Left ventricle myocardium inferior (tissue), 1 donor: ENCODE data around the gene OR11G2. TPM values are rescaled to one million over a fixed set of nuclear protein-coding genes. Genes with fewer than 3 reads are reported as not detected.
"Not testable (repeated sequence)": the region's sequence is repeated elsewhere in the genome, so short reads cannot be mapped to it uniquely, and the experiment has no call there.

Experiments
- DNase-seq: peaks from one replicate; pipeline ENCODE4 v3.0.0-alpha.2; 2020
- H3K27ac ChIP-seq: fragments of 200-600 bp; replicated peaks from 2 replicates; pipeline ENCODE4 v1.8.0; 2021
- H3K27me3 ChIP-seq: fragments of 200-600 bp; 2 replicates; pipeline ENCODE4 v1.8.0; 2021; ENCODE audit warnings: low read depth
- H3K36me3 ChIP-seq: fragments of 200-600 bp; 2 replicates; pipeline ENCODE4 v1.8.0; 2021
- H3K4me1 ChIP-seq: fragments of 200-600 bp; 2 replicates; pipeline ENCODE4 v1.8.0; 2021
- H3K4me3 ChIP-seq: fragments of 200-600 bp; 2 replicates; pipeline ENCODE4 v1.8.0; 2021; ENCODE audit warnings: mild to moderate bottlenecking, moderate library complexity
- H3K9me3 ChIP-seq: fragments of 200-600 bp; replicated peaks from 2 replicates; pipeline ENCODE4 v1.8.0; 2021
- intact Hi-C: fragments of 100-400 bp; cut with micrococcal nuclease; formaldehyde crosslinking; loops from one replicate; pipeline ENCODE4 v1.11.0; 2022
- total RNA-seq: library from RNA; stranded (reverse); fragmentation: NEBNext Ultra II Directional; extraction: Animal tissue kit (Norgen Biotek cat#: 25700); gene quantifications from one replicate; pipeline ENCODE4 v1.2.1, GENCODE V29; 2021
- TF ChIP-seq, protein P1 (sequence below): fragments of 200-600 bp; IDR thresholded peaks from 2 replicates; pipeline ENCODE4 v1.8.0; 2021; ENCODE audit warnings: antibody characterized with exemption, mild to moderate bottlenecking, borderline replicate concordance
- donor health status: DM: no; HTN: yes; CAD: no; lungs with severe emphysema.

Gene OR11G2
- total RNA-seq, 1 donor from 2014 or later: not detected

GRCh38 chr14:20198991-20199390, 8.3 kb downstream of the OR11G2 start:
- DNase-seq: no peak
- intact Hi-C loops: no loop called here
- H3K27ac ChIP-seq: no peak overlapping the region
- H3K27me3 ChIP-seq: peaks cover 17% of the 10 kb centered on the region
- H3K4me3 ChIP-seq: no peak overlapping the region
- no peaks in the 10 kb centered on the region for H3K4me1 ChIP-seq
- TF ChIP-seq, protein P1, sequence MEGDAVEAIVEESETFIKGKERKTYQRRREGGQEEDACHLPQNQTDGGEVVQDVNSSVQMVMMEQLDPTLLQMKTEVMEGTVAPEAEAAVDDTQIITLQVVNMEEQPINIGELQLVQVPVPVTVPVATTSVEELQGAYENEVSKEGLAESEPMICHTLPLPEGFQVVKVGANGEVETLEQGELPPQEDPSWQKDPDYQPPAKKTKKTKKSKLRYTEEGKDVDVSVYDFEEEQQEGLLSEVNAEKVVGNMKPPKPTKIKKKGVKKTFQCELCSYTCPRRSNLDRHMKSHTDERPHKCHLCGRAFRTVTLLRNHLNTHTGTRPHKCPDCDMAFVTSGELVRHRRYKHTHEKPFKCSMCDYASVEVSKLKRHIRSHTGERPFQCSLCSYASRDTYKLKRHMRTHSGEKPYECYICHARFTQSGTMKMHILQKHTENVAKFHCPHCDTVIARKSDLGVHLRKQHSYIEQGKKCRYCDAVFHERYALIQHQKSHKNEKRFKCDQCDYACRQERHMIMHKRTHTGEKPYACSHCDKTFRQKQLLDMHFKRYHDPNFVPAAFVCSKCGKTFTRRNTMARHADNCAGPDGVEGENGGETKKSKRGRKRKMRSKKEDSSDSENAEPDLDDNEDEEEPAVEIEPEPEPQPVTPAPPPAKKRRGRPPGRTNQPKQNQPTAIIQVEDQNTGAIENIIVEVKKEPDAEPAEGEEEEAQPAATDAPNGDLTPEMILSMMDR: no peak
- H3K36me3 ChIP-seq: no peaks in the 10 kb centered on the region
- H3K9me3 ChIP-seq: no peaks in the 10 kb centered on the region

DNA sequence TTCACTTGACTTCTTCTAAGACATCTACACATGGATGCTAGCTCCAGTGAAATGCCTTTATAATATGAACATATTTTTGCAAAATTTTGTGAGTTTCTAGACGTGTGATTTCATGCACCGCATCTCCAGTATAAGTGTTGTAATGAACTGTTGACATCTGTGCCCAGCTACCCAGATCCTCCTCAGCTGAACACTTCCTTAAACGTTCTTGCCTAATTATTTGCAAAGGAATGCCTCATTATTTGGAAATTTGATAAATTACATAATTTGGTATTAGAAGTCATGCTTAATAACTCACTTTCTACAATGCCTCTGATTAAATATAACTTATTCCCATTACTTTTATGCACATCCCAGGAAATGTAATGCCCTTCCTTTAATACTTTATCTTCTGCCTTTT, 14.0 kb downstream of the OR11G2 start:
- H3K36me3 ChIP-seq: no peaks in the 10 kb centered on the region
- no peak overlapping the region for H3K27ac ChIP-seq
- peaks cover 3% of the 10 kb centered on the region for H3K27me3 ChIP-seq
- DNase-seq: no peak
- intact Hi-C loops: no loop called here
- no peaks in the 10 kb centered on the region for H3K4me1 ChIP-seq
- TF ChIP-seq, protein P1: no peak
- H3K4me3 ChIP-seq: no peak overlapping the region
- peaks cover 9% of the 10 kb centered on the region for H3K9me3 ChIP-seq

- Histone ChIP-seq H3K9me3 (peaks cover 20% of the 10 kb centered on the region), H3K27ac (no peak overlapping the region), H3K4me1 (no peaks in the 10 kb centered on the region), H3K4me3 (no peak overlapping the region), H3K36me3 (no peaks in the 10 kb centered on the region), H3K27me3 (no peaks in the 10 kb centered on the region)
- intact Hi-C loops: no loop called here
- TF ChIP-seq, protein P1: no peak
- DNase-seq: no peak
Measured at GRCh38 chr14:20209595-20209994, 18.9 kb downstream of the OR11G2 start.

DNA sequence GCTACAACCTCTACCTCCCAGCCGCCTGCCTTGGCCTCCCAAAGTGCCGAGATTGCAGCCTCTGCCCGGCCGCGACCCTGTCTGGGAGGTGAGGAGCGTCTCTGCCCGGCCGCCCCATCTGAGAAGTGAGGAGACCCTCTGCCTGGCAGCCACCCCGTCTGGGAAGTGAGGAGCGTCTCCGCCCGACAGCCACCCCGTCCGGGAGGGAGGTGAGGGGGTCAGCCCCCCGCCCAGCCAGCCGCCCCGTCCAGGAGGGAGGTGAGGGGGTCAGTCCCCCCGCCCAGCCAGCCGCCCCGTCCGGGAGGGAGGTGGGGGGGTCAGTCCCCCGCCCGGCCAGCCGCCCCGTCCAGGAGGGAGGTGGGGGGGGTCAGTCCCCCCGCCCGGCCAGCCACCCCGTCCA, 21.7 kb downstream of the OR11G2 start:
- intact Hi-C loops, H3K4me3 ChIP-seq, H3K27me3 ChIP-seq, H3K4me1 ChIP-seq, H3K27ac ChIP-seq, H3K36me3 ChIP-seq, DNase-seq: not testable (repeated sequence)
- H3K9me3 ChIP-seq: peaks cover 26% of the 10 kb centered on the region

DNA sequence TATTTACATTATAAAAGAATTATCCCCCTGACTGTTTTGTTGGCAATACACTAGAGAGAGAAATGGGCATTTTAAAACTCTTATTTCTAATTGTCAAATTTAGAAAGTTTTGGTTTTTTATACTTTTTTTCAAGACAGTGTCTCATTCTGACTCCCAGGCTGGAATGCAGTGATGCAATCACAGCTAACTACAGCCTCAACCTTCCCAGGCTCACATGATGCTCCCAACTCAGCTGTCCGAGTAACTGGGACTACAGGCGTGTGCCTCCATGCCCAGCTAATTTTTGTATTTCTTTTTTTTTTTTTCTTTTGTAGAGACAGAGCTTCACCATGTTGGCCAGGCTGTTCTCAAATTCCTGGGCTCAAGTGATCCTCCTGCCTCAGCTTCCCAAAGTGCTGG, 24.5 kb downstream of the OR11G2 start:
- TF ChIP-seq, protein P1: no peak
- Histone ChIP-seq H3K27me3 (no peaks in the 10 kb centered on the region), H3K27ac (no peak overlapping the region), H3K9me3 (peaks cover 18% of the 10 kb centered on the region), H3K4me1 (no peaks in the 10 kb centered on the region), H3K36me3 (no peaks in the 10 kb centered on the region), H3K4me3 (no peak overlapping the region)
- no peak for DNase-seq
- intact Hi-C loops: no loop called here

- Histone ChIP-seq H3K27ac (no peak overlapping the region), H3K4me3 (no peak overlapping the region), H3K9me3 (peaks cover 12% of the 10 kb centered on the region), H3K4me1 (no peaks in the 10 kb centered on the region), H3K36me3 (no peaks in the 10 kb centered on the region), H3K27me3 (no peaks in the 10 kb centered on the region)
- DNase-seq: no peak
- intact Hi-C loops: no loop called here
- TF ChIP-seq, protein P1: no peak
Measured at GRCh38 chr14:20219033-20219432, 28.3 kb downstream of the OR11G2 start.
